ENCODE results near the gene BAZ1A.

BAZ1A gene

DNA sequence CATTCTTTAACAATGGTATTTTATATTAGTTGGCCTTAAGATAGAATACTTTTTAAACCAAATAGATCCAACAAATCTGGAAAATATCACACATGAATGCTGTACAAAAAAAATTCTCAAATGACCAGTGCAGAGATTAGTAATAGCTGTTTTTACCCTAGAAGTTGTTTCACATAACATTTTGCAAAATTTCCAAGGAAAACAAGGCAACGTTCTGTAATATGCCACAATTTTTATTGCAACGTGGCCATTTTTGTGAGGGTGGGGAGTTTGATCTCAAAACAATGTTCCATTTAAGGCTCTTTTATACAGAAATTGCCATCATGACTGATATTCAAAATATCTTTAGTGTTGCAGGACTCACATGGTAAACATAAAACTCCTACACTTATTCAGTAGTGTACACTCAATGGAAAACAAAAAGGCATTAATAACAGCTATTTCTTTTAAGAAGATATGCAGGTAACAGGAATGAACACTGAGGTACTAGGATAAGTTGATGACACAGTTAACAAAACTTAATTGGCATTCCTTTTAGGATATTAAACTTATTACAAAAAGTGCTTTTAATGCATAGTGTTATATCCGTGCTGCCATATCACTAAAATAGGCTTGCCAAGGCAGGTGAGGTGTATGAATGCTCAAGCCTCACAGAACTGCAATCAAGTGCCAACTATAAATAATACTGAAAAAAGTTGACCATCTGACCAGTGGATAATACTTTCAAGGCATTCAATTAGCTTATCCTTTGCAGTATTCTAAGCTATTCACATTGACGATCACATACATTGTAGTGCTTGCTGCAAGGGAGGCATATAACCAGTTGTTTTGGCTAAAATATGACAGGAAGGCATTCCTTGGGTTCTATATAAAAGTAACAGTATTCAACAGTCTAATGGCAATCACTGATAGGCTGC, 163.1 kb downstream of the BAZ1A start:
- Histone ChIP-seq H3K9me3 (no peaks in the 10 kb centered on the region), H3K4me3 (ENCODE audit: low read depth in 1 of 2, low read length in 1 of 2) (no peak overlapping the region), H3K36me3 (no peaks in the 10 kb centered on the region), H3K4me1 (ENCODE audit: control insufficient read depth in 1 of 2, insufficient read depth in 1 of 2, low read depth in 1 of 2, low read length in 1 of 2) (peaks cover 13 to 19% of the 10 kb centered on the region in 2 experiments), H3K27ac (no peak overlapping the region), H3K27me3 (peaks cover 9% of the 10 kb centered on the region)
- TF ChIP-seq CTCF (IDR thresholded peaks at IDR 0.05): no peak

DNA sequence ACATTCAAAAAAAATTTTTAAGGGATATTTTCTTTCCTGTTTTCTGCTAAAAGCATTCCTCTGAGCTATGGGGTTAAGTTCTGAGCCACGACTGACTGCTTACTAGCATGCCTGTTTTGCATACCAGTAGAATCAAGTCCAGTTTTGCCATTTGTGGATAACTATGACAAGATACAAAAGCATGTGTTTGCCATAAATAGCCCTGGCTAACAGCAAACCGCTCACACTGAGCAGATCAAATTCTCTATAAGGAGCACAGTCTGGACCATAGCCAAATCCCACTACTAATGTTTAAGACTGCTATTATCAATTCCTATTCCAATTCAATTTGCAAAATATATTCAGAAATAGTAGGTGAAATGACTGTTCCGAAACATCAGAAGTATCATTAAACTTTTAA, 164.0 kb downstream of the BAZ1A start:
- H3K9me3 ChIP-seq: no peaks in the 10 kb centered on the region
- peaks cover 13 to 19% of the 10 kb centered on the region in 2 experiments for H3K4me1 ChIP-seq (ENCODE audit: control insufficient read depth in 1 of 2, insufficient read depth in 1 of 2, low read depth in 1 of 2, low read length in 1 of 2)
- TF ChIP-seq CTCF (IDR thresholded peaks at IDR 0.05): no peak
- no peak overlapping the region for H3K27ac ChIP-seq
- H3K4me3 ChIP-seq (ENCODE audit: low read depth in 1 of 2, low read length in 1 of 2): no peak overlapping the region
- H3K27me3 ChIP-seq: peaks cover 9% of the 10 kb centered on the region
- no peaks in the 10 kb centered on the region for H3K36me3 ChIP-seq

DNA sequence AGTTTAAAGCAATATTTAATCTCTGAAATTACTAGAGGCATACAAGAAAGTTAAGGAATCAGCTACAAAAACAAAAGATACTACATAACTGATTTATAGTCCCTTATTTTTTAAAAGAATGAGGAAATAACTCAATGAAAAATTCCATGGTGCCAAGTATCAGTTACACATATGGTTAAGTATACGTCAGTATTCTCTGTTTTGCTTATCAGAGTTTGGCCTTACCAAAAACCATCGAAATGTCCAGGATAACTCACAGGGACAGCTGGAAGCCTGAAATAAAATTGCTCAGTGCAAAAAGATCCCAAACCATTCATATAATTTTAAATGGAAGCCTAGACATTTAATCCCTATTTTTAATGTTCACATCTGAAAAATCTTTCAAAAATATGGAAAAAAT, 164.4 kb downstream of the BAZ1A start:
- no peak overlapping the region for H3K27ac ChIP-seq

GRCh38 chr14:34710006-34710405, 165.2 kb downstream of the BAZ1A start:
- no peaks in the 10 kb centered on the region for H3K36me3 ChIP-seq
- H3K9me3 ChIP-seq: no peaks in the 10 kb centered on the region
- peaks cover 8 to 14% of the 10 kb centered on the region in 2 experiments for H3K4me1 ChIP-seq (ENCODE audit: control insufficient read depth in 1 of 2, insufficient read depth in 1 of 2, low read depth in 1 of 2, low read length in 1 of 2)
- H3K27me3 ChIP-seq: no peaks in the 10 kb centered on the region
- H3K4me3 ChIP-seq (ENCODE audit: low read depth in 1 of 2, low read length in 1 of 2): no peak overlapping the region
- TF ChIP-seq CTCF (IDR thresholded peaks at IDR 0.05): no peak
- no peak overlapping the region for H3K27ac ChIP-seq

More for the DNA sequence above, 164.4 kb downstream of the BAZ1A start:
- Histone ChIP-seq H3K9me3 (no peaks in the 10 kb centered on the region), H3K4me3 (ENCODE audit: low read depth in 1 of 2, low read length in 1 of 2) (no peak overlapping the region), H3K36me3 (no peaks in the 10 kb centered on the region), H3K4me1 (ENCODE audit: control insufficient read depth in 1 of 2, insufficient read depth in 1 of 2, low read depth in 1 of 2, low read length in 1 of 2) (peaks cover 13 to 19% of the 10 kb centered on the region in 2 experiments), H3K27me3 (peaks cover 5% of the 10 kb centered on the region)
- no peak for TF ChIP-seq CTCF (IDR thresholded peaks at IDR 0.05)

DNA sequence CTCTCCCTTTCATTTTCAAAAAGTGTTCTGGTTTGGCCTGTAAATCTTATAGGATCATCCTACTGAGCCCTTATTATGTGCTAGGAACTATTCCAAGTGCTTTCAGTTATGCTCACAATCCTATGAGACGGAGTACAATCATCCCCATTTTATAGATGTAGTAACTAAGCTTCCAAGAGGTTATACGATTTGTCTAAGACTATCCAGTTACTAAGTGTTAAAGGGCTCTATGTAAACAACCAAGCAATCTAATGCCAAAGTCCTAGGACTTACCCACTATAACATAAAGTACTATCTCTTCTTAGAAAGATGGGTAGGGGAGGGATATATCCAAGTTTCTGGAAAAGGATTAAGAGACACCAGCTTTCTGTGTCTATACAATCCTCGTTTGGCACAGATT, 167.4 kb downstream of the BAZ1A start:
- no peak for TF ChIP-seq CTCF (IDR thresholded peaks at IDR 0.05)
- Histone ChIP-seq H3K27me3 (no peaks in the 10 kb centered on the region), H3K9me3 (no peaks in the 10 kb centered on the region), H3K4me3 (ENCODE audit: low read depth in 1 of 2, low read length in 1 of 2) (no peak overlapping the region), H3K27ac (no peak overlapping the region), H3K4me1 (ENCODE audit: control insufficient read depth in 1 of 2, insufficient read depth in 1 of 2, low read depth in 1 of 2, low read length in 1 of 2) (no peaks in the 10 kb centered on the region), H3K36me3 (no peaks in the 10 kb centered on the region)

Measured in neutrophil (primary cell).